KOPT-K1 (cell line): ENCODE measurements around the gene PRKCB.
A peak's percentile ranks its signal among the peaks of the same experiment; 100 is the strongest.
"Not testable (repeated sequence)": the region's sequence is repeated elsewhere in the genome, so short reads cannot be mapped to it uniquely, and the experiment has no call there.

ENCODE experiments used
- H3K27ac ChIP-seq: fragments of 200-600 bp; sonication (generic); 2 replicates; pipeline ENCODE4 v1.5.1; 2016; ENCODE audit warnings: antibody characterized with exemption, mild to moderate bottlenecking, low read depth, low read length; ENCODE audit not compliant: poor library complexity, severe bottlenecking
- H3K36me3 ChIP-seq: fragments of 200-600 bp; sonication (generic); 2 replicates; pipeline ENCODE4 v1.5.1; 2017; ENCODE audit warnings: antibody characterized with exemption, mild to moderate bottlenecking, low read length, moderate library complexity; ENCODE audit not compliant: insufficient read depth
- H3K9me3 ChIP-seq: fragments of 200-600 bp; sonication (generic); 2 replicates; pipeline ENCODE4 v1.5.1; 2017; ENCODE audit warnings: antibody characterized with exemption, low read length, mild to moderate bottlenecking; ENCODE audit not compliant: insufficient read depth, poor library complexity, severe bottlenecking

Gene PRKCB

GRCh38 chr16:24013864-24014645 lies 178.3 kb downstream of the PRKCB start:
- Histone ChIP-seq H3K9me3 (no peaks in the 10 kb centered on the region), H3K36me3 (no peaks in the 10 kb centered on the region), H3K27ac (peak overlapping the region; percentile 42)

DNA sequence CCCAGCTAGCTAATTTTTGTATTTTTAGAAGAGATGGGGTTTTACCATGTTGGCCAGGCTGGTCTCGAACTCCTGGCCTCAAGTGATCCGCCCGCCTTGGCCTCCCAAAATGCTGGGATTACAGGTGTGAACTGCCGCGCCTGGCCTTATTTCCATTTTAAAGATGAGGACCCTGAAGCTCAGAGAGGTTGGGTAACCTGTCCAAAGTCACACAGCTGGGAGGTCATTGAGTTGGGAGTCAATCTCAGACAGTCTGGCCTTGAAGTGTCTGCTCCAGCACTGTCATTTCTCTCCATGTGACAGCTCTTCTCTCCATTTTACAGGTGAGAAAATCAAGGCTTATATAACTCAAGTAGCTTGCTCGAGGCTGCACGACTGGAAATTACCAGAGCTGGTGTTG lies 179.2 kb downstream of the PRKCB start:
- not testable (repeated sequence) for H3K27ac ChIP-seq, H3K36me3 ChIP-seq, H3K9me3 ChIP-seq

- no peak overlapping the region for H3K27ac ChIP-seq
- no peaks in the 10 kb centered on the region for H3K36me3 ChIP-seq
- H3K9me3 ChIP-seq: no peaks in the 10 kb centered on the region
Observed at GRCh38 chr16:24015923-24016322, 180.1 kb downstream of the PRKCB start.

GRCh38 chr16:24018485-24018884 lies 182.7 kb downstream of the PRKCB start:
- no peak overlapping the region for H3K27ac ChIP-seq
- no peaks in the 10 kb centered on the region for H3K36me3 ChIP-seq
- H3K9me3 ChIP-seq: no peaks in the 10 kb centered on the region

- H3K36me3 ChIP-seq: no peaks in the 10 kb centered on the region
- H3K9me3 ChIP-seq: no peaks in the 10 kb centered on the region
- no peak overlapping the region for H3K27ac ChIP-seq
Observed at GRCh38 chr16:24022797-24023196, 187.0 kb downstream of the PRKCB start.

GRCh38 chr16:24023621-24024020 lies 187.8 kb downstream of the PRKCB start:
- Histone ChIP-seq H3K27ac (no peak overlapping the region), H3K9me3 (no peaks in the 10 kb centered on the region), H3K36me3 (no peaks in the 10 kb centered on the region)

GRCh38 chr16:24024971-24025370 lies 189.2 kb downstream of the PRKCB start:
- no peaks in the 10 kb centered on the region for H3K9me3 ChIP-seq
- no peak overlapping the region for H3K27ac ChIP-seq

GRCh38 chr16:24027466-24027865 lies 191.7 kb downstream of the PRKCB start:
- no peaks in the 10 kb centered on the region for H3K9me3 ChIP-seq
- H3K27ac ChIP-seq: no peak overlapping the region
- peaks cover 10% of the 10 kb centered on the region for H3K36me3 ChIP-seq

More at GRCh38 chr16:24024971-24025370, 189.2 kb downstream of the PRKCB start:
- H3K36me3 ChIP-seq: no peaks in the 10 kb centered on the region

GRCh38 chr16:24029841-24030240 lies 194.1 kb downstream of the PRKCB start:
- not testable (repeated sequence) for H3K9me3 ChIP-seq, H3K27ac ChIP-seq
- peaks cover 32% of the 10 kb centered on the region for H3K36me3 ChIP-seq

DNA sequence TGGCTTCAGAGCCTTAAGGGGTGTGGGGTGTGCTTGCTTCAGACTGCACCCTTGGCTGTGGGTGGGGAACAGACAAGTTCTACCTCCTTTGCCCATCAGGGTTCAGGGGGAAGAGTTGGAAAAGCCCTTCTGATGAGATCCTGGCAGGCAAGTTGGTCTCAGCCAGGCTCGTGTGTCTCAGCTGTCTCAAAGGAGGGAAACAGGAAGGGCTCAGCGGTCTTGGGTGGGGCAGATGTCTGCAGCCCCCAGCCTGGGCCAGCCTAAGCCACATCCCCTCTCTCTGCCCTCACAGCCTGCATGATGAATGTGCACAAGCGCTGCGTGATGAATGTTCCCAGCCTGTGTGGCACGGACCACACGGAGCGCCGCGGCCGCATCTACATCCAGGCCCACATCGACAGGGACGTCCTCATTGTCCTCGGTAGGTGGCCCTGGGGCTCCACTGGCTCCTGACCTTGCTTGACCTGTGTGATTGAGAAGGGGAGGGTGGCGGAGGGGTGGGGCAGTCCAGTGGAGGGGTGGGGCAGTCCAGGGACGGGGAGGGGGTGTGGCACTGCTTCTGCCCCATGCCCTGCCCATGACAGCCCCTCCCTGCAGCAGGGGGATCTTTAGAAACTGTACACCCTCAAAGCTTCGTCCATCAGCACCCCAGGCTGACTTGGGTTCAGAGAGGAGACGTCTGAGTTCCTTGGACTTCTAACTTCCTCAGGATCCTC lies 199.5 kb downstream of the PRKCB start:
- no peaks in the 10 kb centered on the region for H3K9me3 ChIP-seq
- H3K27ac ChIP-seq: no peak overlapping the region

GRCh38 chr16:24036038-24036543 lies 200.3 kb downstream of the PRKCB start:
- Histone ChIP-seq H3K27ac (no peak overlapping the region), H3K9me3 (no peaks in the 10 kb centered on the region), H3K36me3 (peaks cover 63% of the 10 kb centered on the region)

More for the DNA sequence above, 199.5 kb downstream of the PRKCB start:
- peaks cover 60% of the 10 kb centered on the region for H3K36me3 ChIP-seq

- H3K27ac ChIP-seq: no peak overlapping the region
- H3K9me3 ChIP-seq: no peaks in the 10 kb centered on the region
- H3K36me3 ChIP-seq: peaks cover 62% of the 10 kb centered on the region
Observed at GRCh38 chr16:24036614-24037013, 200.8 kb downstream of the PRKCB start.

DNA sequence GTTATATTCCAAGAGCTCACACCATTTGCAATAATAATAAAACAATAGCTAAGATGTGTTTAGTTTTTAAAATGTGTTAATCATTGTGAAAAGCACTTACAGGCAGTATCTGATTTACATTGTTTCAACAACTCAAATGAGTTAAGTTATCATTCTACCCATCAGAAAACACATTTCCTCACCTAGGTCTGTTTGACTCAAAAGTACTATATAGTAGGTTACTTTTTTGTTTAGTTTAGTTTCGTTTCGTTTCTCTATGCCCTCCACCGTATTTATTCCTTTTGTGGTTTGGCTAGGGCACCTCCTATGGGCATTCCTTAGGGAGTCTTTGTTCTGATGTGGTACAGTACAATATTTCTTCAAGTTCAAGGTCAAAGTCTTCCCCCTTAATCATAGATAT lies 201.6 kb downstream of the PRKCB start:
- Histone ChIP-seq H3K36me3 (peaks cover 55% of the 10 kb centered on the region), H3K9me3 (no peaks in the 10 kb centered on the region), H3K27ac (no peak overlapping the region)

DNA sequence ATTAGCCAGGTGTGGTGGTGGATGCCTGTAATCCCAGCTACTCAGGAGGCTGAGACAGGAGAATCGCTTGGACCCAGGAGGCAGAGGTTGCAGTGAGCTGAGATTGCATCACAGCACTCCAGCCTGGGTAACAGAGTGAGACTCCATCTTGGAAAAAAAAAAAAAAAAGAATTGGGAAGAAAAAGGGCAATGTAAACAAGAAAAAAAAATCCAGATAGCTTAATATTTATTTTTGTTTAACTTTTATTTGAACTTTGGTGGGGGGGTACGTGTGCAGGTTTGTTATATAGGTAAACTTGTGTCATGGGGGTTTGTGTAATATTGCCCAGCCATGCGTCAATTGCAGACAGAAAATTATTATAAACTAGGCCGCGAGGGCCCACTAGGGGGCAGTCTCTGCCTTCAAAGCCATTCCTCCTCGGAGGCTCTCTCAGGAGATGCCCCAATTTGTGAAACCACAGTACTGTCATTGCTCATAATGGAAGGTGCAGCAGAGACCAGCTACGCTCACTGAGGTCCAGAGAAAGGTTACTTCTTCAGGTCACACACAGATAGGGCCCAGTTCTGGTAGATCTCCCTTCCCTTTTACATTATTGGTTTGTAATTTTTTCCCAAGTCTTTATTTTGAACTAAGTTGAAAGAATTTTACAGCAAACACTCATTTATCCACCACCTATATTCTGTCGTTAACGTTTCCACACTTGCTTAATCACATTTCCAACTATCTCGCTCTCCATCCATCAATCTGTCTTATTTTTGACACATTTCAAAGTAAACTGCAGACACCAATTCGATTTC lies 206.2 kb downstream of the PRKCB start:
- H3K9me3 ChIP-seq: no peaks in the 10 kb centered on the region
- peaks cover 42% of the 10 kb centered on the region for H3K36me3 ChIP-seq
- H3K27ac ChIP-seq: no peak overlapping the region

GRCh38 chr16:24044467-24044866 lies 208.7 kb downstream of the PRKCB start:
- Histone ChIP-seq H3K9me3 (no peaks in the 10 kb centered on the region), H3K36me3 (peaks cover 29% of the 10 kb centered on the region), H3K27ac (no peak overlapping the region)
